IPS-11a (cell line): ENCODE results near the gene PACSIN2.
"Not testable (repeated sequence)": the region's sequence is repeated elsewhere in the genome, so short reads cannot be mapped to it uniquely, and the experiment has no call there.

Experiments used
- H3K4me3 ChIP-seq: one replicate; pipeline ENCODE4 v1.5.1; 2013; ENCODE audit warnings: low read depth, low read length, control low read depth

Gene PACSIN2

DNA sequence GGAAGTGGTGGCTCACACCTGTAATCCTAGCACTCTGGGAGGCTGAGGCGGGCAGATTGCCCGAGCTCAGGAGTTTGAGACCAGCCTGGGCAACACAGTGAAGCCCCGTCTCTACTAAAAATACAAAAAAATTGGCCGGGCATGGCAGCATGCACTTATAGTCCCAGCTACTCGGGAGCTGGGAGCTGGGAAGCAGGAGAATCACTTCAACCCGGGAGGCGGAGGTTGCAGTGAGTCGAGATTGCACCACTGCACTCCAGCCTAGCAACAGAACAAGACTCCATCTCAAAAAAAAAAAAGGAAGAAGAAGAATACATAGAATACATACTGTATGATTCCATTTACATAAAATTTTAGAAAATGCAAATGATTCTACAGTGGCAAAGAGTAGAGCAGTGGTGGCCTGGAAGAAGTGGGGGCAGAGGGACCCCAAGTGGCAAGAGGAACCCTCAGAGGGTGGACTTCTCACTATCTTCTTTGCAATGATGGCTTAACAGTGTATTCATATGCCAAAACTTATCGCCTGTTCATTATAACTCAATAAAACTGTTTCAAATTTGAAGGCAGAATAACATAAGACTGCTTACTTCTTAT lies 22.0 kb downstream of the PACSIN2 start:
- no peak overlapping the region for H3K4me3 ChIP-seq

GRCh38 chr22:42992092-42992491 lies 22.9 kb downstream of the PACSIN2 start:
- no peak overlapping the region for H3K4me3 ChIP-seq

GRCh38 chr22:42991010-42991651 lies 23.8 kb downstream of the PACSIN2 start:
- no peak overlapping the region for H3K4me3 ChIP-seq

- no peak overlapping the region for H3K4me3 ChIP-seq
Observed at GRCh38 chr22:42990131-42990838, 24.7 kb downstream of the PACSIN2 start.

- H3K4me3 ChIP-seq: no peak overlapping the region
Observed at GRCh38 chr22:42986115-42986514, 28.8 kb downstream of the PACSIN2 start.

- no peak overlapping the region for H3K4me3 ChIP-seq
Observed at GRCh38 chr22:42985531-42985905, 29.4 kb downstream of the PACSIN2 start.

GRCh38 chr22:42984814-42985530 lies 30.0 kb downstream of the PACSIN2 start:
- H3K4me3 ChIP-seq: no peak overlapping the region

DNA sequence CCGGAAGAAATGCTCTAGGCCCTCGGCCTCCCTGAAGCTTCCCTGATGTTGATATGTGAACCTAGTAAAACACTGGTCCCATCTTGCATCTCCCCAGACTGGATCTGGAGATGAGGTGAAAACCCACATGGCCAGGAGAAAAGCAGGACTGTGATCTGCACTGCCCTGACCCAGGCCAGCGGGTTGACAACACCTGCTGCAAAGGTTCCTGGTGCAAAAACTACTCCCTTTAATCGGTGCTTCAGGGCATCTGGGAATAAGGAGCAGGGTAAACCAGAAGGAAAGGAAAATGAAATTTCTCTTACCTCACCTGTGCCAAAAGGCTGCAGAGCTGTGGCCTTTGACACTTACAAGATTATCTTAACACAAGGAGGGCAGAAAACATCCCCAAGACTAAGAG lies 30.6 kb downstream of the PACSIN2 start:
- H3K4me3 ChIP-seq: no peak overlapping the region

- no peak overlapping the region for H3K4me3 ChIP-seq
Observed at GRCh38 chr22:42983470-42983869, 31.5 kb downstream of the PACSIN2 start.

GRCh38 chr22:42979606-42980005 lies 35.3 kb downstream of the PACSIN2 start:
- H3K4me3 ChIP-seq: no peak overlapping the region

DNA sequence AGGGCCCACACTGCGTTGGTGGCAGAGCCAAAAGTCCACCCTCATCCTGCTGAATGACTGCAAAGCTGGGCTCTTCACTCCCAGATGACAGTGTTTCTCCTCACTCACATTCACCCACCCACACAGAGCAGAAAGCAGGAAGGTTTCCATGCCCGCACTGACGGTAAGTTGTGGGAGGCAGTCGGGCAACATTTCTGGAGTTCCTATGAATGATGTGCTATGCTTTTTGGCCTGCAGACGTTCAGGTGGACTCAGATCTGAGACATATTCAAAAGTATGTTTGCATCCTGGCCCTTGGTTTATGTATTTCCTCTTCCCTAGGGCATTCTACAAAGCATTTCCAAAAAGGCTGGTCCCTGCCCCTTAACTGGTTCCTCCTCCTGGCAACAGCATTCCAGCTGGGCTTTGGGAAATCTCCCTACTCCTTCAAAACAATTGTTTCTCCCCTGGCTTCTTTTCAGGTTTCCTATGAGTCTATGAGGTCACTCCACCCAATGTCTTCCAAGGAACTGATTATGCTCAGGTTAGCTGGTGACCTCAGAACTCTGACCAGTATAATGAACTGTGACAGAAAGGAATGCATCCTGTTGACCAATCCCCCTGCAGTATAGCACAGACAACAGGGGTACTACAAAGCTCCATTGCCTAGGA lies 36.4 kb downstream of the PACSIN2 start:
- no peak overlapping the region for H3K4me3 ChIP-seq

DNA sequence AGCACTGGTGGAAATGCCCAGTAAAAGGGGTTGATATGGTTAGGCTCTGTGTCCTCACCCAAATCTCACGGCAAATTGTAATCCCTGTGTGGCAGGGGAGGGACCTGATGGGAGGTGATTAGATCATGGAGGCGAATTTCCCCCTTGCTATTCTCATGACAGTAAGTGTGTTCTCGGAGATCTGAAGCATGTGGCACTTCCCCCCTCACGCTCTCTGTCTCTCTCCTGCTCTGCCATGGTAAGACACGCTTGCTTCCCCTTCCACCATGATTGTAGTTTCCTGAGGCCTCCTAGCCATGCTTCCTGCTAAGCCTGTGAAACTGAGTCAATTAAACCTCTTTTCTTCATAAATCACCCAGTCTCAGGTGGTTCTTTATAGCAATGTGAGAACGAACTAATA lies 37.4 kb downstream of the PACSIN2 start:
- no peak overlapping the region for H3K4me3 ChIP-seq

DNA sequence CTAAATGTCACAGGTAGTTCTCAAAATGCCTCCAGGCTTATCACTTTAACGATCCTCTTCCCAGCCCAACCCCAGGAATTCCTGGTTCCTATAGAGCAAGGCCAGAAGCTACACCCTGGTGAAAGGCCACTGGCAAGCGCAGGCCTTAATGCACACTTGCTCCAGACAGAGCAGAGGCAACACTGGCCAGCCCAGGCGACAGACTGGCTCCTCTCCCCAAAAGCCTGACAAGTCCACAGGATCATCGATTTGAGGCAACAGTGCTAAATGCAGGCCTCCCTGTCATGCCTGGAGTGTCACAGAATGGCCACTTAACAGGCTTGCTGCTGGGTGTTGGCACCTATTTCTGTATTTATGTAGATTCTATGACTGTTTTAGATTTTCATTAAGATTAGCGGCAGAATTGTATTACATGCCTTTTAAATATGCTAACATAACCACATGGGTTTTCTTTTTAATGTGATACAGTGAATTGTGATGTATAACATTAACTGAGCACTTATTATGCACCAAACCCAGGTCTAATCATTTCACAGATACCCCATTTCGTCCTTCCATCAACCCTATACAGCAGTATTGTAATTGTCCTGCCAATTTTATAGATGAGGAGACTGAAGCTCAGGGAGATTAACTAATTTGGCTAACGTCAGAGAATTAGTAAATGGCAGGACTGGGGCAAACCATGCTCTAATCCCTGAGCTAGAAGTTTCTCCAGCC lies 38.6 kb downstream of the PACSIN2 start:
- H3K4me3 ChIP-seq: no peak overlapping the region

DNA sequence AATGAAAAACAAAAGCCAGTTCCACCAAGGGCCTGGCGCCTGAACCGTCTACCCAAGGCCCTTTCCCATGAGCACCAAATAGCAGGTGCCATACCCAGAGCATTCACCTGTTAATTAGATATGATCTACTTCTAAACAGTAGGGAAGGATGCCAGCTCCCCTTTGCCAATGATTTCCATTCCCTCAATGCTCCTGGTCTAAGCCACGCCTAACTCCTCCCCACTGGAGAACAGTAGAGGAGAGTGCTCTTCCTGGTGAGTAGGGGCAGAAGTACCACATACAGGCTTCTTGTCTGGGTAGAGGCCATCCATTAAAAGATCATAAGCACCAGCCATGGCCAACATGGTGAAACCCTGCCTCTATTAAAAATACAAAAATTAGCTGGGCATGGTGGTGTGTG lies 40.7 kb downstream of the PACSIN2 start:
- no peak overlapping the region for H3K4me3 ChIP-seq

- H3K4me3 ChIP-seq: no peak overlapping the region
Observed at GRCh38 chr22:42973536-42973881, 41.4 kb downstream of the PACSIN2 start.

- no peak overlapping the region for H3K4me3 ChIP-seq
Observed at GRCh38 chr22:42972649-42973535, 42.1 kb downstream of the PACSIN2 start.

- H3K4me3 ChIP-seq: not testable (repeated sequence)
Observed at GRCh38 chr22:42971473-42971860, 43.5 kb downstream of the PACSIN2 start.

GRCh38 chr22:42970029-42970428 lies 44.9 kb downstream of the PACSIN2 start:
- H3K4me3 ChIP-seq: no peak overlapping the region

DNA sequence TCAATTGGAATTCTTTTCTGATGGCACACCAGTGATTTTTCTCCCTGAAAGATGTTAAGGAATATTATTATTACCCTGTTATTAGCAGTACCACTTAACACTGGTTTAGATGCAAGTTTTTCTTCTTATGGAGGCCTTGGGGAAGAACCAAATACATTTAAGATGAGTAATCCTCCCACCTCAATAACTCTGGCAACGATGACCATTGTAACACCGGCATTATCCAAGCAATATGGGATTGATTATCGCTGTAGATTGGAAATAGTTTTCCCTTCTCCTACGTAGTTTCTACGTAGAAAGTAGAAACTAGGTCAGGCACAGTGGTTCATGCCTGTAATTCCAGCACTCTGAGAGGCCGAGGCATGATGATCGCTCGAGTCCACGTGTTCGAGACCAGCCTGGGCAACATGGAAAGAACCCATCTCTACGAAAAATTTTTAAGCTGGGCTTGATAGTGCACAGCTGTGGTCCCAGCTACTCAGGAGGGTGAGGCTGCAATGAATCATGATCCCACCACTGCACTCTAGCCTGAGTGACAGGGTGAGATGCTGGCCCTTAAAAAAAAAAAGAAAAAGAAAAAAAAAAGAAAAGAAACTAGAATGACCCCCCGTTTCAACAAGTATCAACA lies 45.5 kb downstream of the PACSIN2 start:
- H3K4me3 ChIP-seq: no peak overlapping the region
